ENCODE results near the gene FAM156A. TPM values are rescaled to one million over a fixed set of nuclear protein-coding genes. Genes with fewer than 3 reads are reported as not detected.
"Not testable (repeated sequence)": the region's sequence is repeated elsewhere in the genome, so short reads cannot be mapped to it uniquely, and the experiment has no call there.

The FAM156A gene
- total RNA-seq, 2 donors from 2014 or later, result 4.6 to 55.5 TPM

GRCh38 chrX:52906072-52906471 is 52.2 kb downstream of the FAM156A start:
- intact Hi-C loops (cut with DNase I); H3K4me1 ChIP-seq (replicated peaks); H3K27ac ChIP-seq; H3K36me3 ChIP-seq; H3K9me3 ChIP-seq; DNase-seq (ENCODE audit: low spot score); H3K4me3 ChIP-seq; H3K27me3 ChIP-seq (replicated peaks; ENCODE audit: insufficient read depth): not testable (repeated sequence)
- no CpG with 5 or more reads among the region's 4 CpGs for WGBS

- H3K4me3 ChIP-seq; H3K27ac ChIP-seq; H3K27me3 ChIP-seq (replicated peaks; ENCODE audit: insufficient read depth); H3K9me3 ChIP-seq; DNase-seq (ENCODE audit: low spot score); intact Hi-C loops (cut with DNase I); H3K4me1 ChIP-seq (replicated peaks); H3K36me3 ChIP-seq: not testable (repeated sequence)
- WGBS, result no CpG with 5 or more reads among the region's 10 CpGs
Observed at GRCh38 chrX:52905531-52905930, 52.8 kb downstream of the FAM156A start.

Other genes starting within 250 kb of the FAM156A start
- not detected for gene SSX2B, start 207.3 kb downstream of the FAM156A start, total RNA-seq
- gene SPANXN5, start 161.1 kb downstream of the FAM156A start, total RNA-seq, result under 1 TPM in 1 of 2 donors, not detected in 1; 0.68 TPM
- not detected for gene XAGE5, start 147.2 kb downstream of the FAM156A start, total RNA-seq
- not detected for gene XAGE3, start 90.4 kb downstream of the FAM156A start, total RNA-seq
- gene FAM156B, start 61.2 kb downstream of the FAM156A start, total RNA-seq, result 10 to 100 TPM; 11.3 to 55.2 TPM
- 1 to 10 TPM; 1.9 to 3.6 TPM for gene GPR173, start 90.3 kb upstream of the FAM156A start, total RNA-seq
- gene TSPYL2, start 123.8 kb upstream of the FAM156A start, total RNA-seq, result 100 to 1,000 TPM in 1 of 2 donors, 10 to 100 TPM in 1; 34.3 to 250 TPM
- 10 to 100 TPM; 11.5 to 27.9 TPM for gene KANTR, start 135.6 kb upstream of the FAM156A start, total RNA-seq

Data from prostate gland (tissue), 2 donors.